Karpas-422 (cell line): Measurements from ENCODE around the gene INTS11. TPM values are rescaled to one million over a fixed set of nuclear protein-coding genes. Genes with fewer than 3 reads are reported as not detected.
A peak's percentile ranks its signal among the peaks of the same experiment; 100 is the strongest.

Experiments
- DNase-seq: peaks from one replicate; pipeline ENCODE4 v3.0.0-alpha.2; 2015
- H2AFZ ChIP-seq: fragments of 200-600 bp; sonication (generic); 2 replicates; pipeline ENCODE4 v1.6.1; 2014; ENCODE audit warnings: antibody characterized with exemption, low read length, mixed read lengths
- H3K27ac ChIP-seq: fragments of 200-600 bp; sonication (generic); 2 replicates; pipeline ENCODE4 v1.5.1; 2014; ENCODE audit warnings: mild to moderate bottlenecking, low read length, moderate library complexity
- H3K27me3 ChIP-seq: fragments of 200-600 bp; sonication (generic); 2 replicates; pipeline ENCODE4 v1.6.1; 2014; ENCODE audit warnings: low read length, mixed read lengths
- H3K36me3 ChIP-seq: fragments of 200-600 bp; sonication (generic); 2 replicates; pipeline ENCODE4 v1.6.1; 2014; ENCODE audit warnings: low read length, mixed read lengths; ENCODE audit not compliant: insufficient read depth
- H3K4me1 ChIP-seq: fragments of 200-600 bp; sonication (generic); 2 replicates; pipeline ENCODE4 v1.6.1; 2014; ENCODE audit warnings: mild to moderate bottlenecking, low read length, mixed read lengths
- H3K4me2 ChIP-seq: fragments of 200-600 bp; sonication (generic); 2 replicates; pipeline ENCODE4 v1.6.1; 2014; ENCODE audit warnings: low read length, low read depth, mild to moderate bottlenecking; ENCODE audit not compliant: poor library complexity, severe bottlenecking
- H3K4me3 ChIP-seq: fragments of 200-600 bp; sonication (generic); 2 replicates; pipeline ENCODE4 v1.5.1; 2014; ENCODE audit warnings: mild to moderate bottlenecking, antibody characterized with exemption, low read length, mixed read lengths
- H3K79me2 ChIP-seq: fragments of 200-600 bp; sonication (generic); 2 replicates; pipeline ENCODE4 v1.6.1; 2014; ENCODE audit warnings: mild to moderate bottlenecking, low read length, mixed read lengths
- H3K9ac ChIP-seq: fragments of 200-600 bp; sonication (generic); 2 replicates; pipeline ENCODE4 v1.6.0; 2014; ENCODE audit warnings: low read length
- H3K9me2 ChIP-seq: fragments of 200-600 bp; sonication (generic), shearing (Covaris generic); replicated peaks from 2 replicates; pipeline ENCODE4 v1.6.0; 2014; ENCODE audit warnings: mild to moderate bottlenecking, low read length, moderate library complexity; ENCODE audit not compliant: insufficient read depth
- H3K9me3 ChIP-seq: fragments of 300-700, 200-600 bp; sonication (generic); 2 replicates; pipeline ENCODE4 v1.6.1; 2014; ENCODE audit warnings: low read length, mixed read lengths
- H4K20me1 ChIP-seq: fragments of 200-600 bp; sonication (generic); 2 replicates; pipeline ENCODE4 v1.6.1; 2014; ENCODE audit warnings: mild to moderate bottlenecking, antibody characterized with exemption, low read length, low read depth; ENCODE audit not compliant: insufficient read depth
- total RNA-seq: library from RNA; depleted of rRNA; stranded (reverse); fragments of >200 nt; shearing (Covaris generic); gene quantifications from 2 replicates; pipeline ENCODE4 v1.2.3, GENCODE V29; 2014; ENCODE audit warnings: low replicate concordance

Gene INTS11
- total RNA-seq, 1 experiment from 2014 or later: 69.8 TPM

DNA sequence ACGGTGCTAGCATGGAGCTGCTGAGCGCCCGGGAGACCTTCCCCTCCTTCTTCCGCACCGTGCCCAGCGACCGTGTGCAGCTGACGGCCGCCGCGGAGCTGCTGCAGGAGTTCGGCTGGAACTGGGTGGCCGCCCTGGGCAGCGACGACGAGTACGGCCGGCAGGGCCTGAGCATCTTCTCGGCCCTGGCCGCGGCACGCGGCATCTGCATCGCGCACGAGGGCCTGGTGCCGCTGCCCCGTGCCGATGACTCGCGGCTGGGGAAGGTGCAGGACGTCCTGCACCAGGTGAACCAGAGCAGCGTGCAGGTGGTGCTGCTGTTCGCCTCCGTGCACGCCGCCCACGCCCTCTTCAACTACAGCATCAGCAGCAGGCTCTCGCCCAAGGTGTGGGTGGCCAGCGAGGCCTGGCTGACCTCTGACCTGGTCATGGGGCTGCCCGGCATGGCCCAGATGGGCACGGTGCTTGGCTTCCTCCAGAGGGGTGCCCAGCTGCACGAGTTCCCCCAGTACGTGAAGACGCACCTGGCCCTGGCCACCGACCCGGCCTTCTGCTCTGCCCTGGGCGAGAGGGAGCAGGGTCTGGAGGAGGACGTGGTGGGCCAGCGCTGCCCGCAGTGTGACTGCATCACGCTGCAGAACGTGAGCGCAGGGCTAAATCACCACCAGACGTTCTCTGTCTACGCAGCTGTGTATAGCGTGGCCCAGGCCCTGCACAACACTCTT, 7.7 kb upstream of the INTS11 start:
- DNase-seq: no peak
- no peak overlapping the region for H2AFZ ChIP-seq
- no peaks in the 10 kb centered on the region for H3K9me2 ChIP-seq
- peak overlapping the region; percentile 80; the same call in 1 of the 2 replicates for H3K4me3 ChIP-seq
- H3K9ac ChIP-seq: peak overlapping the region; percentile 98
- H3K9me3 ChIP-seq: no peaks in the 10 kb centered on the region
- peaks cover 70% of the 10 kb centered on the region for H3K4me1 ChIP-seq
- H3K27me3 ChIP-seq: no peaks in the 10 kb centered on the region
- peak overlapping the region; percentile 95 for H3K4me2 ChIP-seq
- H4K20me1 ChIP-seq: peaks cover 13% of the 10 kb centered on the region
- peak overlapping the region; percentile 99 for H3K27ac ChIP-seq
- H3K36me3 ChIP-seq: no peaks in the 10 kb centered on the region; the same call in 1 of the 2 replicates
- peaks cover 11% of the 10 kb centered on the region for H3K79me2 ChIP-seq

DNA sequence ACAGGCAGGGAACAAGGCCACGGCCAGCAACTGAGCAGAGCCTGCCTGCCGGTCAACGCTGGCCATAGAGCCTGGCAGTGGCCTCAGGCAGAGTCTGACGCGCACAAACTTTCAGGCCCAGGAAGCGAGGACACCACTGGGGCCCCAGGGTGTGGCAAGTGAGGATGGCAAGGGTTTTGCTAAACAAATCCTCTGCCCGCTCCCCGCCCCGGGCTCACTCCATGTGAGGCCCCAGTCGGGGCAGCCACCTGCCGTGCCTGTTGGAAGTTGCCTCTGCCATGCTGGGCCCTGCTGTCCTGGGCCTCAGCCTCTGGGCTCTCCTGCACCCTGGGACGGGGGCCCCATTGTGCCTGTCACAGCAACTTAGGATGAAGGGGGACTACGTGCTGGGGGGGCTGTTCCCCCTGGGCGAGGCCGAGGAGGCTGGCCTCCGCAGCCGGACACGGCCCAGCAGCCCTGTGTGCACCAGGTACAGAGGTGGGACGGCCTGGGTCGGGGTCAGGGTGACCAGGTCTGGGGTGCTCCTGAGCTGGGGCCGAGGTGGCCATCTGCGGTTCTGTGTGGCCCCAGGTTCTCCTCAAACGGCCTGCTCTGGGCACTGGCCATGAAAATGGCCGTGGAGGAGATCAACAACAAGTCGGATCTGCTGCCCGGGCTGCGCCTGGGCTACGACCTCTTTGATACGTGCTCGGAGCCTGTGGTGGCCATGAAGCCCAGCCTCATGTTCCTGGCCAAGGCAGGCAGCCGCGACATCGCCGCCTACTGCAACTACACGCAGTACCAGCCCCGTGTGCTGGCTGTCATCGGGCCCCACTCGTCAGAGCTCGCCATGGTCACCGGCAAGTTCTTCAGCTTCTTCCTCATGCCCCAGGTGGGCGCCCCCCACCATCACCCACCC, 6.9 kb upstream of the INTS11 start, which contains the start of gene TAS1R3:
TSS of gene TAS1R3 (plus strand) at position 213 of the 898 bp plus-strand sequence. CDS start at position 279, 66 bp downstream.
- Histone ChIP-seq H3K27ac (peak within 1 kb of the TSS; percentile 99), H4K20me1 (peaks cover 14% of the 10 kb centered on the region), H3K9me3 (no peaks in the 10 kb centered on the region), H2AFZ (no peak within 1 kb of the TSS), H3K9me2 (no peaks in the 10 kb centered on the region), H3K4me3 (peak within 1 kb of the TSS; percentile 80), H3K4me2 (peak within 1 kb of the TSS; percentile 95), H3K9ac (peak within 1 kb of the TSS; percentile 98), H3K27me3 (no peaks in the 10 kb centered on the region), H3K4me1 (peaks cover 79% of the 10 kb centered on the region), H3K79me2 (peaks cover 19% of the 10 kb centered on the region), H3K36me3 (no peaks in the 10 kb centered on the region; the same call in 1 of the 2 replicates)
- peak; percentile 95 for DNase-seq

DNA sequence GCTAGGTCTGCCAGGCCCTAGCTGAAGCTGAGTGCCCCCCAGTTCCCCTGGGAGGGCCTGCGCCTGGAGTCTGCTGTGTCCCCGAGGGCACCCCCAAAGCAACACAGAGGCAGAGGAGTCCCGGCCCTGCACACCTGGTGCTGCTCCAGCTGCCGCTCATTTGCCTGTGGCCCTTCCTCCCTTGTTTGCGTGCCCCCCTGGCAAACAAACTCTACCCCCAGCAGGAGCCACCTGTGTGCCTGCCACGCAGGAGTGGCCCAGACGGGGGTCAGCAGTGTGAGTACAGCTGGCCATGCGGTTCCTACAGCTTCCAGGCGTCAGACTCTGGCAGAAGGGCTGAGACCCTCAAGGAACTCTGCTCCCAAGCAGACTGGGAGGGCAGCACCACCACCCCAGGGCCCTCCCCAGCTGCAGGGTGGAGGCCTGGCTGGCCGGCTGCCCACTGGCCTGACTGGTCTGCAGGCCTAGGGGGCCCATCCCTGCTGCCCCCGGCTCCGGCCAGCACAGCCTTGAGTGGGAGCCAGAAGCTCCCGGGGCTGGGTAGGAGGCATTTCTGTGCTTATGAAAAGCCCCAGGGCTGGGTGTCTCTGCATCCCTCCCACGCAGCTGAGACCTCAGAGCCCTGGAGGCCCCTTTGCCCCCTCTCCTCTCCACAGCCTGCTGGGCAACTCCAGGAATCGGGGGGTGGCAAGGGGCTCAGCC, 6.1 kb upstream of the INTS11 start:
- Histone ChIP-seq H3K79me2 (peaks cover 27% of the 10 kb centered on the region), H3K27ac (peak overlapping the region; percentile 99), H3K4me3 (peak overlapping the region; percentile 80), H3K36me3 (no peaks in the 10 kb centered on the region; the same call in 1 of the 2 replicates), H3K9me2 (no peaks in the 10 kb centered on the region), H3K4me1 (peaks cover 84% of the 10 kb centered on the region), H3K9ac (peak overlapping the region; percentile 98), H2AFZ (no peak overlapping the region), H3K4me2 (peak overlapping the region; percentile 95), H4K20me1 (peaks cover 14% of the 10 kb centered on the region), H3K9me3 (no peaks in the 10 kb centered on the region), H3K27me3 (no peaks in the 10 kb centered on the region)
- peak; percentile 93 for DNase-seq

DNA sequence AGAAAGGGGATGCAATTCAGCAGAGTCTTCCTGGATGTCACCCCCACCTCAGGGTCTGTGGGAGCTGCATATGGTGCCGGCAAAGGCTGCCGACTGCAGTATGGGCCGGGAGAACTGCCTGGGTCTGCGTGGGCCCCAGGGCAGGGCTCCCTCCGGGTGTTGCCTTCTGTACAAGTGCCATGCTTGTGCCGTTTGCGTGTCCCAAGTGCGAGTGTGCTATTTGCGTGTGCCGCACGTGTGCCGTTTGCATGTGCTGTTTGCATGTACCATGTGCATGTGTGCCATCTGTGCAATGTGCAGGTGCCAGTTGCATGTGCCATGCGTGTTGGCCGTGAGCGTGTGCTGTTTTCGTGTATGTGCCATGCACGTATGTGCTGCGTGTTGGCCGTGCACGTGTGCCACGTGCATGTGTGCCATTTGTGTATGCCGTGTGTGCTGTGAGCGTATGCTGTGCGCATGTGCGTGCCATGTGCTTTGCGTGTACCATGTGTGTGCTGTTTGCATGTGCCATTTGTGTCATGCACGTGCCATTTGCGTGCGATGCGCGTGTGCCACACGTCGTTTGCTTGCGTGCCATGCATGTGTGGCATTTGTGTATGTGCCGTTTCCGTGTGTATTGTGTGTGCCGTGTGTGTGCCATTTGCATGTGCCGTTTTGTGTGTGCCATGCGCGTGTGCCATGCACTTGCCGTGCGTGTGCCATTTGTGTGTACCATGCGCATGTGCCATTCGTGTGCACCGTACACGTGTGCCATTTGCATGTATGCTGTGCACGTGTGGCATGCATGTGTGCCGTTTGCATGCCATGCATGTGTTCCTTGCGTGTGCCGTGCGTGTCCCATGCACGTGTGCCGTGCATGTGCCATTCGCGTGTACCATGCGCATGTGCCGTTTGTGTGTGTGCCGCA, 5.1 kb upstream of the INTS11 start:
- DNase-seq: peak; percentile 73
- Histone ChIP-seq H4K20me1 (peaks cover 7% of the 10 kb centered on the region; the same call in 1 of the 2 replicates), H3K27me3 (no peaks in the 10 kb centered on the region), H3K4me1 (peaks cover 75% of the 10 kb centered on the region), H3K9ac (peak overlapping the region; percentile 98), H3K79me2 (peaks cover 35% of the 10 kb centered on the region), H2AFZ (no peak overlapping the region), H3K36me3 (no peaks in the 10 kb centered on the region; the same call in 1 of the 2 replicates), H3K4me2 (peak overlapping the region; percentile 95), H3K4me3 (peak overlapping the region; percentile 80; the same call in 1 of the 2 replicates), H3K27ac (peak overlapping the region; percentile 99), H3K9me2 (no peaks in the 10 kb centered on the region), H3K9me3 (no peaks in the 10 kb centered on the region)

DNA sequence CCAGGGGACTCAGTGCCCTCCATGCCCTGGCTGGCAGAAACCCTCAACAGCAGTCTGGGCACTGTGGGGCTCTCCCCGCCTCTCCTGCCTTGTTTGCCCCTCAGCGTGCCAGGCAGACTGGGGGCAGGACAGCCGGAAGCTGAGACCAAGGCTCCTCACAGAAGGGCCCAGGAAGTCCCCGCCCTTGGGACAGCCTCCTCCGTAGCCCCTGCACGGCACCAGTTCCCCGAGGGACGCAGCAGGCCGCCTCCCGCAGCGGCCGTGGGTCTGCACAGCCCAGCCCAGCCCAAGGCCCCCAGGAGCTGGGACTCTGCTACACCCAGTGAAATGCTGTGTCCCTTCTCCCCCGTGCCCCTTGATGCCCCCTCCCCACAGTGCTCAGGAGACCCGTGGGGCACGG, 3.8 kb upstream of the INTS11 start:
- H3K27ac ChIP-seq: peak overlapping the region; percentile 99
- no peaks in the 10 kb centered on the region for H3K9me2 ChIP-seq
- peak overlapping the region; percentile 98 for H3K9ac ChIP-seq

DNA sequence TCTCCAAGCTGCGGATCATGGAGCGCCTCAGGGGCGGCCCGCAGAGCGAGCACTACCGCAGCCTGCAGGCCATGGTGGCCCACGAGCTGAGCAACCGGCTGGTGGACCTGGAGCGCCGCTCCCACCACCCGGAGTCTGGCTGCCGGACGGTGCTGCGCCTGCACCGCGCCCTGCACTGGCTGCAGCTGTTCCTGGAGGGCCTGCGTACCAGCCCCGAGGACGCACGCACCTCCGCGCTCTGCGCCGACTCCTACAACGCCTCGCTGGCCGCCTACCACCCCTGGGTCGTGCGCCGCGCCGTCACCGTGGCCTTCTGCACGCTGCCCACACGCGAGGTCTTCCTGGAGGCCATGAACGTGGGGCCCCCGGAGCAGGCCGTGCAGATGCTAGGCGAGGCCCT, 2.8 kb upstream of the INTS11 start:
- Histone ChIP-seq H3K36me3 (no peaks in the 10 kb centered on the region), H3K9ac (peak overlapping the region; percentile 100), H3K27ac (peak overlapping the region; percentile 99), H3K4me3 (no peak overlapping the region; the same call in 1 of the 2 replicates), H4K20me1 (peaks cover 16% of the 10 kb centered on the region), H3K79me2 (peaks cover 50% of the 10 kb centered on the region), H3K27me3 (no peaks in the 10 kb centered on the region), H3K9me3 (no peaks in the 10 kb centered on the region), H3K4me1 (peaks cover 76% of the 10 kb centered on the region), H3K9me2 (no peaks in the 10 kb centered on the region), H2AFZ (no peak overlapping the region), H3K4me2 (peak overlapping the region; percentile 95)
- no peak for DNase-seq

More for the DNA sequence above, 3.8 kb upstream of the INTS11 start:
- Histone ChIP-seq H3K4me3 (peak overlapping the region; percentile 80), H4K20me1 (peaks cover 11% of the 10 kb centered on the region), H3K9me3 (no peaks in the 10 kb centered on the region), H3K27me3 (no peaks in the 10 kb centered on the region), H2AFZ (no peak overlapping the region), H3K36me3 (no peaks in the 10 kb centered on the region), H3K4me2 (peak overlapping the region; percentile 95), H3K4me1 (peaks cover 76% of the 10 kb centered on the region), H3K79me2 (peaks cover 44% of the 10 kb centered on the region)
- peak; percentile 83 for DNase-seq

DNA sequence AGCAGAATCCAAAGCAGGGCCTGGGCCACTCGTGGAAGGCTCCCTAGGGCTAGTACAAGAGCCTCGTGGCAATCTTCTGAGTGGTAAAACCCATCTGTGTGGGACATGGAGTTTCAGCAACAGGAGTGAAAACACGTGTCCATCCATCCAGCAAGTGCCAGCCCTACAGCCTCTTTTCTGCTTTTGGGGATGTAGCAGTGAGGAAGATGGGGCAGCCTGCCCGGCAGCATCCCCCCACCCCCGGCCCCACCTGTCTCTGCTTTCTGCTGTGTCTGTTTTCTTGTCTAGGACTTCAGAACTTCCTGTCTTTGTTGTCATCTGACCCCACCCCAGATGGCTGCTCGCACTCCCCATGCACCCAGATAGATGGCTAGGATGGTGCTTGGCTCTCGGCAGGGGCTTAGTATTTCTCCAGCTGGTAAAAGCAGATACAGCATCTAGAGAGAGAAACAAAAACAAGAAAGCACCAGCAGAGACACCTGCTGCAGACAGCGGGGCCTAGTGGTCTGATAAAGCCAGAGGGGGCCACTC, 1.7 kb upstream of the INTS11 start:
- DNase-seq: peak; percentile 56
- Histone ChIP-seq H4K20me1 (peaks cover 25% of the 10 kb centered on the region), H3K79me2 (peaks cover 53% of the 10 kb centered on the region), H3K9me3 (no peaks in the 10 kb centered on the region), H3K4me2 (peak overlapping the region; percentile 91), H3K27me3 (no peaks in the 10 kb centered on the region), H3K4me1 (peaks cover 71% of the 10 kb centered on the region), H3K4me3 (peak overlapping the region; percentile 82), H2AFZ (no peak overlapping the region), H3K9me2 (no peaks in the 10 kb centered on the region), H3K27ac (peak overlapping the region; percentile 92), H3K36me3 (no peaks in the 10 kb centered on the region), H3K9ac (peak overlapping the region; percentile 100)
